ENCODE results near the gene KITLG.

DNA sequence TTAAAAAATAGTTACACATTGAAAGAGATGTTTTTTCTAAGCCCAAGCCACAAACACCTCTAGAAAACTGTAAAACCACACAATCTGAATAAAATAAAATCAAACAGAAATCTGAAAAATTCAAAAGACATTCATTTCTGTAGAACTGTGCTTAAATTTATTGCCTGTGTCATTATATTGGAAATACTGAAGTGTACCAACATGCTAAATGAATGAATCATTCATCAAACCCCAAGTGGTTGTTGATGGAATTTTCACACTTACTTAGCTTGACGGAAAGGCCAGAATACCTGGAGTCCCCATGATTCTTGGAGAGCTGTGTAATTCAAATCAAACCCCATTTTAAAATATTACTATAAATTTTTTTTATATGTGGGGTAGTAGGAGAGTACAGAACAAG lies 2.7 kb downstream of the KITLG start:
- TF ChIP-seq, protein P1, sequence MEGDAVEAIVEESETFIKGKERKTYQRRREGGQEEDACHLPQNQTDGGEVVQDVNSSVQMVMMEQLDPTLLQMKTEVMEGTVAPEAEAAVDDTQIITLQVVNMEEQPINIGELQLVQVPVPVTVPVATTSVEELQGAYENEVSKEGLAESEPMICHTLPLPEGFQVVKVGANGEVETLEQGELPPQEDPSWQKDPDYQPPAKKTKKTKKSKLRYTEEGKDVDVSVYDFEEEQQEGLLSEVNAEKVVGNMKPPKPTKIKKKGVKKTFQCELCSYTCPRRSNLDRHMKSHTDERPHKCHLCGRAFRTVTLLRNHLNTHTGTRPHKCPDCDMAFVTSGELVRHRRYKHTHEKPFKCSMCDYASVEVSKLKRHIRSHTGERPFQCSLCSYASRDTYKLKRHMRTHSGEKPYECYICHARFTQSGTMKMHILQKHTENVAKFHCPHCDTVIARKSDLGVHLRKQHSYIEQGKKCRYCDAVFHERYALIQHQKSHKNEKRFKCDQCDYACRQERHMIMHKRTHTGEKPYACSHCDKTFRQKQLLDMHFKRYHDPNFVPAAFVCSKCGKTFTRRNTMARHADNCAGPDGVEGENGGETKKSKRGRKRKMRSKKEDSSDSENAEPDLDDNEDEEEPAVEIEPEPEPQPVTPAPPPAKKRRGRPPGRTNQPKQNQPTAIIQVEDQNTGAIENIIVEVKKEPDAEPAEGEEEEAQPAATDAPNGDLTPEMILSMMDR (conservative IDR thresholded peaks at IDR 0.05; ENCODE audit: low read depth, low read length): no peak
- no peak for TF ChIP-seq EZH2phosphoT487 (IDR thresholded peaks at IDR 0.05; ENCODE audit: borderline replicate concordance, low read length)
- TF ChIP-seq EZH2 (IDR thresholded peaks at IDR 0.05; ENCODE audit: low read length, unreplicated experiment): no peak

Data from PC-3 (cell line).